NCI-H1048 (cell line): ENCODE data around the gene R3HDM2.

ENCODE experiments used
- DNase-seq: peaks from one replicate; lab custom pipeline; 2025; lab: John Stamatoyannopoulos, UW

R3HDM2 gene

DNA sequence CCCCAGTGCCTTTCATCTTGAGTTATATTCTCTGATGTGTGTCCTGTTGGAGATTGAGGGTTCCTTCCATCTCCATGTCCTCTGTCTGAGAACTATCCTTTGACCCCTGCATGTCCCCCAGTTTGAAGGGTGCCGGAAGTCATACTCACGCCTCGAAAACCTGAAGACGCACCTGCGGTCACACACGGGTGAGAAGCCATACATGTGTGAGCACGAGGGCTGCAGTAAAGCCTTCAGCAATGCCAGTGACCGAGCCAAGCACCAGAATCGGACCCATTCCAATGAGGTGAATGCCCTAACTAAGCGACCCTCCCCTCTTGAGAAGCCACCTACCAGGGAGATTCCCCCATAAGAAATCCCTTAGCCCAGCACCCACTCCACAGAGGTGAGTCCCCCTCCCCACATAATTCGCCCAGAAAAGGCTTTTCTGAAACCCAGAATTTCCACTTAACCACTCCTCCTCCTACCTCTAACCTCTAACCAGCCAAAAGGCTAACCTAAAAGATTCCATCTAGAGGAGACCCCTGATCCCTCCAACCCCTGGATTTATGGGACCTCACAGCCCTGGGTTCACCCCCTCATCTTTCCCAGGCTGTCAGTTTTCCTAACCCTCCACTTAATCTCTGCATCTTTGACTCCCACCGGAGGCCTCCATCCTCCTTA is 36.5 kb upstream of the R3HDM2 start:
- no peak for DNase-seq

DNA sequence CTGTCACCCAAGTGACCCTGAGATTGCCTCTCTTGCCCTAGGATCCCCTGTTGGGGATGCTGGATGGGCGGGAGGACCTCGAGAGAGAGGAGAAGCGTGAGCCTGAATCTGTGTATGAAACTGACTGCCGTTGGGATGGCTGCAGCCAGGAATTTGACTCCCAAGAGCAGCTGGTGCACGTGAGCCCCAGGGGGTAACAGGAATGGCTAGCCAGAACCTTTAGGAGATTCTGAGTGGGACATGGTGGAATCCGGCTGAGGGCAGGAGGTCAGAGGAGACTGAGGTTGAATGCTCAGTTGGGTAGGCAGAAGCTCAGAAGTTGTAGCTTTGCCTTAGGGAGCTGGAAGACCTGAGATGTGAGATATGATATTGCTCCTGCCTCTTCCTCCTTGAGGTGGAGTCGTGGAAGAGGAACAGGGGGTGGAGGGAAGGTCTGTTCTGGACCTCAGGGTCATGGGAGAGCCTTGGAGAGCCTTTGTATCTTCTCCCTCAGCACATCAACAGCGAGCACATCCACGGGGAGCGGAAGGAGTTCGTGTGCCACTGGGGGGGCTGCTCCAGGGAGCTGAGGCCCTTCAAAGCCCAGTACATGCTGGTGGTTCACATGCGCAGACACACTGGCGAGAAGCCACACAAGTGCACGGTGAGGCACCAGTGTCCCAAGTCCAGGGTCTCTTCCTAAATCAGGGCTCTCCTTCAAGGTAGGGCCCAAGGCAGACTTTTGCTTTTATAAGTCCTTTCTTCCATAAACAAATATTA is 35.1 kb upstream of the R3HDM2 start:
- DNase-seq = no peak

DNA sequence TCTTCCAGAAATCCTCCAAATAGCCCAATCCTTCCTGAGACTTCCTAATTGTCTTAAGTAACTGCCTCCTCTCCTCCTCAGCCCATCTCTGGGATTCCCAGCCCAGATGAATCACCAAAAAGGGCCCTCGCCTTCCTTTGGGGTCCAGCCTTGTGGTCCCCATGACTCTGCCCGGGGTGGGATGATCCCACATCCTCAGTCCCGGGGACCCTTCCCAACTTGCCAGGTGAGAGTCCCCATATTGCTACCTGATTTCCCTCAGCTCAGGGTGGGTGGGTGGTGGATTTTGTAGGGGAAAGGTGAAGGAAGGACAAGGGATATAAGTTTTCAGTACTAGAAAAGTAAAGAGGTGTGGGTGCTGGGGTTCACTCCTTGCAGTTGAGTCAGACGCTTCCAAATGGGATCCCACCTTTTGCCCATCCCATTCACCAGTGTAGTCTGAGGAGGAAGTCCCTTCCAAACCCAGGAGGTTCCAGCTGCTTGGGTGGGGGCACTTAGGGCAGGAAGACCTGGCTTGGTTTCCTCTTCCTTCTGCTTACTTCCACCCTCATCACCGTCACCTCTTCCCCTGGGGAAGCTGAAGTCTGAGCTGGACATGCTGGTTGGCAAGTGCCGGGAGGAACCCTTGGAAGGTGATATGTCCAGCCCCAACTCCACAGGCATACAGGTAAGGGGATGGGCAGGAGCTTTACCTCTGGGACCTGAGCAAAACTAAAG is 34.3 kb upstream of the R3HDM2 start:
- no peak for DNase-seq

DNA sequence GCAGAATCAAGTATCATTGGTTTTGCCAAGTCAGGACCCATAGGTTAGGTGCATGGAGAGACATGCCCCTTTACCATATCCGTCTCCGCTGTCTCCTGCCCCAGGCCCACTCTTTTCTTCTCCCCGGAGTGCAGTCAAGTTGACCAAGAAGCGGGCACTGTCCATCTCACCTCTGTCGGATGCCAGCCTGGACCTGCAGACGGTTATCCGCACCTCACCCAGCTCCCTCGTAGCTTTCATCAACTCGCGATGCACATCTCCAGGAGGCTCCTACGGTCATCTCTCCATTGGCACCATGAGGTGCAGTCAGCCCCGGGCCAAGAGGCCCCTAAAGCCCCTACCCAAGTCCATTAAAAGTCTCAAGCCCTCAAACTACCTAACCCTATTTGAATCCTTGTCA is 33.7 kb upstream of the R3HDM2 start:
- no peak for DNase-seq

GRCh38 chr12:57462912-57463253 is 32.0 kb upstream of the R3HDM2 start:
- no peak for DNase-seq

DNA sequence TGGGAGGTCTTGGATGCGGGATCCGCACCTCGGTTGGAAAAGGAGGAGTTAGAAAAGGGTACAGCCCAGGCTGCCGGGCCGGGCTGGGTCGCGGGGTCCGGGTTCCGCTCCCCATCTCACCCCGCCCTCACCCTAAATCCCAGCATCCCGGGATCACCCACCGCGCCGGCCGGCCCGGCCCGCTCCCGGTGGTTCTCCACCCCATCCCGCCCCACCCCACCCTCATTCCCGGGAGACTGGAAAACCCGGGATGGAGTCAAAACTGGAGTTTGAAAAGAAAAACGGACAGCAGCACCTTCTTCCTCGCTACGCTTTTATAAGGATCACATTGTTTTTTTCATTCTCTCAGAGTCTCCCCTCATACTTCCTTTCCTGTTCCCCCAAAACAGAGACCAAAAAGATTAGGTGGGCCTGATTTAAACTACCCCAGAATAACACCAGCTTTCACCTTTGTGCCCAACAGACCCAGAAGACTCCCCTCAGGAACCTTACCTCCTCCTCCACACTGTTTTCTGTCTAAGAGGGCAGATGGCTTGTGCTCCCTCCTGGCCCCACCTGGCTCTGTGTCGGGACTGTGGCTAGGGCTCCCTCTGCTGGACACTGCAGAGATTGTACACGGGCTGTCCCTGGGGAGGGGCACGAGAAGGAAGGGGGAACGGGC is 31.5 kb upstream of the R3HDM2 start:
- DNase-seq = peak; percentile 62

DNA sequence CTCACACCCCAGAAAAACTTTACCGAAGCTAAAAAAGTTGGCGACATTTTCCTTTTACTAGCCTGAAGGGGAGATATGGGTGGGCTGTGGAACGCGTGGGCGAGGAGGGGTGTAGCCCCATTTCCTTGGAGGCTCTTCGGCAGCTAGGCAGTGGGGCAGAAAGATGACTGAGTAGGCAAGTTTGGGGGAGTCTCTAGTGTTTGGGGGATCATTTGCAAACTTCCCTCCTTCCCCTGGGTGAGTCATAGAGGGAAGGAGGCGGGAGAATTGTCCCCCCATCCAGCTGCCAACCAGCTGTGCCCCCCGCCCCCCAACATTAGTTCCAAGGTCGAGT is 31.0 kb upstream of the R3HDM2 start:
- DNase-seq = no peak

GRCh38 chr12:57461276-57461916 is 30.6 kb upstream of the R3HDM2 start:
- DNase-seq = no peak

DNA sequence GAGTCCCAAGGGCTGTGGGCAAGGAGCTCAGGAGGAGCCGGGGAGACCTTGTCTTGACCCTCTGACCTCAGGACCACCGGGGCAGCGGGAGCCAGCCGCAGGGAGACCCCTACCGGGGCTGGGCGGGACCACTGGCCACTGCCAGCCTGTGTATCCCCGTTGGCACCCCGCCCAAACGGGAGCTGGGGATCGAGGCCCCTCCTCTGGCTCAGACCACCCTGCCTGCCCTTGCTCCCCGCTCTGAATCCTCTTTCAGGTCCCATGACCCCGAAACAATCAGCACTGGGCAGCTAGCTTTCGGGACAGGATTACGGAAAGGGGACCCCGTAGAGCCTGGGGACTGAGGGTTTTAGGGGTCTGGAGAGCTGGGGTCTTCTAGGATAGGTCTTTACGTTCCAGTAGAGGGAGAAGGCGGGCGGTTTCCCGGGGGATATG is 30.0 kb upstream of the R3HDM2 start:
- DNase-seq = no peak

- no peak for DNase-seq
Measured at GRCh38 chr12:57460468-57460784, 29.6 kb upstream of the R3HDM2 start.

GRCh38 chr12:57459750-57460467 is 29.1 kb upstream of the R3HDM2 start, which contains the start of gene GLI1:
Gene GLI1 (plus strand): TSS chr12:57459785. CDS start chr12:57463692, 3,907 bp downstream.
- no peak for DNase-seq

DNA sequence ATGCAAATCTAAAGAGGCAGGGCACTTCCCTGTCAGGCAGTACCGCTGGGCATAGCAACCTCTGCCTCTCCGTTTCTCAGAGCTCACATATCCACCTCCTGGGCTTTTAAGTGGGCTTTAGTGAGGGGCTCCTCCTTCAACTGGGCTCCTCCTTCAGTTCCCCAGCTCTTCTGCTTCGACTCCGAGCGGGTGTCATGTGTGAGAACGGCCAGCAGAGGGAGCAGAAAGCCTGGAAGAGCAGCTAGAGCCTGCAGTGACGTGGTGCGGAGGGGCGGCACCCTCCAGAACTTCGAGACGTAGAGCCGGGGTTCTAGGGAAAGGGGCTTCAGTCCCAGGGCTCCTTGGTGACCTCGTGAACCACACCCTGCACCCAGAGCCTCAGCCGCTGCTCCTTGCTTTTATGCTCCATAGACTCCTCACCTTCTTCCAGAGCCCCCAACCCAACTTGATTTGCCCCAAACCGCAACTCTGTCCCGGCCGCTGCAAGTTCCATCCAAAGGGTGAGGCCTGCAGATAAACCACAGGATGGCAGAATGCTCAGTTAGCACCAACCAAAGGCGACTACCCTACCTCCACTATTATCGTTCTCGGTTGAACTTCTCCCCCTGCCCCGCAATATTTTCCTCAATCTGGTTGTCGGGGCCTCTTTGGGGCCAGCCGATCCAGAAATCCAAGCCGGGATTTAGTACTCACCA is 28.4 kb upstream of the R3HDM2 start:
- DNase-seq = peak; percentile 86

DNA sequence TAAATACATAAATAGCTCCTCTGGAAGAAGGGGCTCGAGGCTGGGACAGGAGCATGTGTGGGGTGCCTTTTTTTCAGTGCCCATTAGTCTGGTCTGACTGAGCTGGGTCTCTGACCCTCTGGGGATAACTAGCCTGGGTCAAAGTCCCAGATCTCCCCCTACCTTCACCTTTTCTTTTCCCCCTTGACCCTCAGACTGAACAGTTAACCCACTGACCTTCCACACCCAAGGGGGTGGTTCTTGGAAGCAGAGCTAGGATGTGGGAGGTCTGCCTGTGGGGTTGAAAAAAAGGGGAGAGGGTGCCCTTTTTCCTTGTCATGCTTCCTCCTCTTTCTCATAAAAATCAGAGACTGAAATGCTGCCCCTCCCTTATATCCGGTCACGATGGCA is 27.8 kb upstream of the R3HDM2 start:
- no peak for DNase-seq

DNA sequence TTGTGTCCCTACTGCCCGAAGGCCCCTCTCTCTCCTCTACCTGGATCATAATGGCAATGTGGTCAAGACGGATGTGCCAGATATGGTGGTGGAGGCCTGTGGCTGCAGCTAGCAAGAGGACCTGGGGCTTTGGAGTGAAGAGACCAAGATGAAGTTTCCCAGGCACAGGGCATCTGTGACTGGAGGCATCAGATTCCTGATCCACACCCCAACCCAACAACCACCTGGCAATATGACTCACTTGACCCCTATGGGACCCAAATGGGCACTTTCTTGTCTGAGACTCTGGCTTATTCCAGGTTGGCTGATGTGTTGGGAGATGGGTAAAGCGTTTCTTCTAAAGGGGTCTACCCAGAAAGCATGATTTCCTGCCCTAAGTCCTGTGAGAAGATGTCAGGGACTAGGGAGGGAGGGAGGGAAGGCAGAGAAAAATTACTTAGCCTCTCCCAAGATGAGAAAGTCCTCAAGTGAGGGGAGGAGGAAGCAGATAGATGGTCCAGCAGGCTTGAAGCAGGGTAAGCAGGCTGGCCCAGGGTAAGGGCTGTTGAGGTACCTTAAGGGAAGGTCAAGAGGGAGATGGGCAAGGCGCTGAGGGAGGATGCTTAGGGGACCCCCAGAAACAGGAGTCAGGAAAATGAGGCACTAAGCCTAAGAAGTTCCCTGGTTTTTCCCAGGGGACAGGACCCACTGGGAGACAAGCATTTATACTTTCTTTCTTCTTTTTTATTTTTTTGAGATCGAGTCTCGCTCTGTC is 26.1 kb upstream of the R3HDM2 start:
- DNase-seq = no peak

DNA sequence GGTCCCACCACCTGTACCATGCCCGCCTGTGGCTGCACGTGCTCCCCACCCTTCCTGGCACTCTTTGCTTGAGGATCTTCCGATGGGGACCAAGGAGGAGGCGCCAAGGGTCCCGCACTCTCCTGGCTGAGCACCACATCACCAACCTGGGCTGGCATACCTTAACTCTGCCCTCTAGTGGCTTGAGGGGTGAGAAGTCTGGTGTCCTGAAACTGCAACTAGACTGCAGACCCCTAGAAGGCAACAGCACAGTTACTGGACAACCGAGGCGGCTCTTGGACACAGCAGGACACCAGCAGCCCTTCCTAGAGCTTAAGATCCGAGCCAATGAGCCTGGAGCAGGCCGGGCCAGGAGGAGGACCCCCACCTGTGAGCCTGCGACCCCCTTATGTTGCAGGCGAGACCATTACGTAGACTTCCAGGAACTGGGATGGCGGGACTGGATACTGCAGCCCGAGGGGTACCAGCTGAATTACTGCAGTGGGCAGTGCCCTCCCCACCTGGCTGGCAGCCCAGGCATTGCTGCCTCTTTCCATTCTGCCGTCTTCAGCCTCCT is 25.4 kb upstream of the R3HDM2 start:
- no peak for DNase-seq

- no peak for DNase-seq
Measured at GRCh38 chr12:57455374-57456144, 24.7 kb upstream of the R3HDM2 start.

DNA sequence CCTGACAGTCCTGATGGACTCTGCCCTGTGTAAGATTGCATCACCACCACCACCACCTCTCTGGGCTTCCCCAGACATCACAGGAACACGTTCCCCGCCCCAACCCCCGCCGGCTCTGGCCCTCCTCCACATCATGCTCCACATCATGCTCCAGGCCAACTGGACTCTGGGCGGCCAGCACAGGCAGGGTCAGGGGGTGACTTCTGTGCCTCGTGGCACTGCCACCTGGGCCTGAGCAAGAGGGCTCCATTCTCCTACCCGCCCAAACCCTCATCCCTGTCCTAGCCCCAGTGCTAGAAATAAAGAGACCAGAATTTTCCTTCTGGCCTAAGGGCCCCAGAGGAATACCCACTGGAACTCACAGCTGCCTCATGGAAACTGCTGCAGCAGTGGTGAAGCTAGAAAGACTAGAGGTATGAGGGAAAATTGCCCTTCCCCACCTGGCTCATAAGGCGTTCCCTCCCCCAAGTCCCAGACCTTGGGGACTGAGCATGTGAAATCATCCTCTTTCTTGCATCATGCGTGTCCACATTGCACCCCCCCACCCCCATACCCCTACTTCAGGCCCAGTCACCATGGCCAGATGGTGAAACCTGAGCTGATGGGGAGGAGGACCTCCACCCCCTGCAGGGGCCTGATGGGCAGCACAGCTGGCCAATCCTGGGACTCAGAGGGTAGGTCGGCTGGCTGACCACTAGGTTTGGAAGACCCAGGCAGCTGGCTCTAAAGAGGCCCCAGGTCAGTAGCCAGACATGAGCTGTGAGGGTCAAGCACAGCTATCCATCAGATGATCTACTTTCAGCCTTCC is 23.9 kb upstream of the R3HDM2 start, which contains the start of gene INHBE:
Gene INHBE, plus strand, starts transcription at position 742 of the 808 bp plus-strand sequence. CDS start 230 bp downstream, outside the sequence.
- DNase-seq = no peak

GRCh38 chr12:57454213-57454565 is 23.3 kb upstream of the R3HDM2 start:
- DNase-seq = no peak
